Measurements from ENCODE around the gene OMP.

DNA sequence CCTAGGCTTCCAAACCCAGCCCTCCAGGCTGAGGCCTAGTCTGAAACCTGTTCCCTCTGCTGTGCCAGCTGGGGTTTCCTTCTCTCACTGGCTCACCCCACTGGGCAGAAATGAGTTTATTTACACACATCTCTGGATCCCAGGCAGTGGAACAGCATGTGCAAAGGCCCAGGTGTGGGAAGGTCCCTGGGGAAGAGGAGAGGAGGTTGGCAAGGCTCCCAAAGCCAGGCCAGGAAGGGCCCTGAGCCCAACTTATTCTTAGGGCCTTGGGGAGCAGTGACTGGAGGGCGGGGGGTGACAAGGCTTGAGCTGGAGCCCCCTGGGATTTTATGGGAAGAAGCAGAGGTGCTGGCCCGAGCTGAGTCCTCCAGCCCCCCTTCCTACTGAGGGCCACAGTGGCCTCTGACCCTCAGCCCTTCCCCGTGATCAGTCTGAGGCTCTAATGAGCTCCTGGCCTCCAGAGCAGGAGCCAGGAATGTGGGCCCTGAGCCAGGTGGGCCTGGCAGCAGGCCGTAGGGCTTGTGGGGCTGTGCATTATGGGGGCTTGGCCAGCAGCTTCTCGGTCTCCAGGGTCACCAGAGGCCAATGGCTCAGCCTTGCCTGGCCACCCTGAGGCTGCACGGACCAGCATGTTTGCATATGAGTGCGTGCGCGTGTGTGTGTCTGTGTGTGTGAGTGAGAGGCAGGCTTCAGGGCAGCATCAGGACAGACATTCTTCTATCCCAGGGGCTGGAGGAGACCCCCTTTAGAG lies 28.3 kb downstream of the OMP start:
- TF ChIP-seq, protein P1, sequence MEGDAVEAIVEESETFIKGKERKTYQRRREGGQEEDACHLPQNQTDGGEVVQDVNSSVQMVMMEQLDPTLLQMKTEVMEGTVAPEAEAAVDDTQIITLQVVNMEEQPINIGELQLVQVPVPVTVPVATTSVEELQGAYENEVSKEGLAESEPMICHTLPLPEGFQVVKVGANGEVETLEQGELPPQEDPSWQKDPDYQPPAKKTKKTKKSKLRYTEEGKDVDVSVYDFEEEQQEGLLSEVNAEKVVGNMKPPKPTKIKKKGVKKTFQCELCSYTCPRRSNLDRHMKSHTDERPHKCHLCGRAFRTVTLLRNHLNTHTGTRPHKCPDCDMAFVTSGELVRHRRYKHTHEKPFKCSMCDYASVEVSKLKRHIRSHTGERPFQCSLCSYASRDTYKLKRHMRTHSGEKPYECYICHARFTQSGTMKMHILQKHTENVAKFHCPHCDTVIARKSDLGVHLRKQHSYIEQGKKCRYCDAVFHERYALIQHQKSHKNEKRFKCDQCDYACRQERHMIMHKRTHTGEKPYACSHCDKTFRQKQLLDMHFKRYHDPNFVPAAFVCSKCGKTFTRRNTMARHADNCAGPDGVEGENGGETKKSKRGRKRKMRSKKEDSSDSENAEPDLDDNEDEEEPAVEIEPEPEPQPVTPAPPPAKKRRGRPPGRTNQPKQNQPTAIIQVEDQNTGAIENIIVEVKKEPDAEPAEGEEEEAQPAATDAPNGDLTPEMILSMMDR (conservative IDR thresholded peaks at IDR 0.05): no peak
- no peak for TF ChIP-seq EZH2 (IDR thresholded peaks at IDR 0.05; ENCODE audit: low read depth)

All from PC-9 (cell line).